Thoracic aorta (tissue), 2 donors: Measurements from ENCODE around the gene GYPC. TPM values are rescaled to one million over a fixed set of nuclear protein-coding genes. Genes with fewer than 3 reads are reported as not detected.

Experiments used
- ATAC-seq: fragments of 150-250 bp; one replicate; pipeline ENCODE4 v1.8.0; 2017; ENCODE audit warnings: low read depth; ENCODE audit not compliant: insufficient number of reproducible peaks, low FRiP score
- DNase-seq: peaks from one replicate; pipeline ENCODE4 v3.0.0-alpha.2; 2020; ENCODE audit warnings: low spot score
- H3K27ac ChIP-seq, 2 donors: fragments of 200-600 bp; sonication (generic); 1 replicate in 1 of 2; 2 replicates in 1 of 2; pipeline ENCODE4 v1.5.1; 2016; ENCODE audit warnings: mild to moderate bottlenecking in 2 of 2, moderate library complexity in 2 of 2
- H3K27me3 ChIP-seq: fragments of 200-600 bp; sonication (generic); replicated peaks from 2 replicates; pipeline ENCODE4 v1.6.0; 2016; ENCODE audit warnings: mild to moderate bottlenecking; ENCODE audit not compliant: insufficient read depth
- H3K36me3 ChIP-seq: fragments of 200-600 bp; sonication (generic); one replicate; pipeline ENCODE4 v1.5.1; 2016
- H3K4me1 ChIP-seq, 2 donors: fragments of 200-600 bp; sonication (generic); 1 replicate in 1 of 2; 2 replicates in 1 of 2; pipeline versions ENCODE4 v1.5.1 to v1.6.0; 2016; ENCODE audit warnings: low read depth in 2 of 2, mild to moderate bottlenecking in 1 of 2; ENCODE audit not compliant: control insufficient read depth in 1 of 2
- H3K4me3 ChIP-seq: fragments of 200-600 bp; sonication (generic); 2 replicates; pipeline ENCODE4 v1.5.1; 2016; ENCODE audit warnings: mild to moderate bottlenecking
- H3K9me3 ChIP-seq: fragments of 200-600 bp; sonication (generic); 2 replicates; pipeline ENCODE4 v1.5.1; 2016
- CTCF ChIP-seq: fragments of 200-600 bp; sonication (generic); IDR thresholded peaks from one replicate; pipeline ENCODE4 v1.5.1; 2019; ENCODE audit warnings: antibody characterized with exemption
- total RNA-seq, 2 donors: library from RNA; depleted of rRNA; stranded (reverse); fragments of >200 nt; gene quantifications; one replicate each; pipeline versions ENCODE4 v1.1.0 to v1.2.3, GENCODE V29; 2016

The GYPC gene
- total RNA-seq, 2 donors from 2014 or later = 123 to 185 TPM

GRCh38 chr2:126675637-126676036 lies 19.7 kb downstream of the GYPC start:
- Histone ChIP-seq H3K4me3 (no peak overlapping the region), H3K9me3 (peaks cover 7% of the 10 kb centered on the region), H3K36me3 (peaks cover 6% of the 10 kb centered on the region), H3K4me1 (peaks cover 0 to 3% of the 10 kb centered on the region in 2 donors), H3K27me3 (no peaks in the 10 kb centered on the region), H3K27ac (no peak overlapping the region)
- no peak for TF ChIP-seq CTCF
- no peak for DNase-seq
- no peak for ATAC-seq

- peaks cover 7% of the 10 kb centered on the region for H3K9me3 ChIP-seq
- DNase-seq = no peak
- ATAC-seq = no peak
- H3K27ac ChIP-seq = no peak overlapping the region
- no peak overlapping the region for H3K4me3 ChIP-seq
- TF ChIP-seq CTCF = no peak
- peaks cover 6% of the 10 kb centered on the region for H3K36me3 ChIP-seq
- no peaks in the 10 kb centered on the region for H3K27me3 ChIP-seq
- H3K4me1 ChIP-seq = no peaks in the 10 kb centered on the region
These were observed 20.5 kb downstream of the GYPC start for GRCh38 chr2:126676221-126677175.

- TF ChIP-seq CTCF = no peak
These were observed 21.2 kb downstream of the GYPC start for GRCh38 chr2:126677176-126677538.

GRCh38 chr2:126678269-126679065 lies 22.5 kb downstream of the GYPC start:
- Histone ChIP-seq H3K4me3 (no peak overlapping the region), H3K4me1 (no peaks in the 10 kb centered on the region), H3K36me3 (peaks cover 11% of the 10 kb centered on the region), H3K27ac (no peak overlapping the region), H3K27me3 (no peaks in the 10 kb centered on the region), H3K9me3 (peaks cover 7% of the 10 kb centered on the region)
- DNase-seq (no peak), ATAC-seq (no peak)
- TF ChIP-seq CTCF = no peak

More at GRCh38 chr2:126677176-126677538, 21.2 kb downstream of the GYPC start:
- Histone ChIP-seq H3K4me1 (no peaks in the 10 kb centered on the region), H3K36me3 (peaks cover 10% of the 10 kb centered on the region), H3K9me3 (peaks cover 7% of the 10 kb centered on the region), H3K4me3 (no peak overlapping the region), H3K27ac (no peak overlapping the region), H3K27me3 (no peaks in the 10 kb centered on the region)
- no peak for ATAC-seq
- no peak for DNase-seq

GRCh38 chr2:126679094-126679713 lies 23.2 kb downstream of the GYPC start:
- Histone ChIP-seq H3K36me3 (peaks cover 11% of the 10 kb centered on the region), H3K27ac (no peak overlapping the region), H3K4me3 (no peak overlapping the region), H3K4me1 (no peaks in the 10 kb centered on the region), H3K9me3 (peaks cover 7% of the 10 kb centered on the region), H3K27me3 (no peaks in the 10 kb centered on the region)
- ATAC-seq (no peak), DNase-seq (no peak)
- no peak for TF ChIP-seq CTCF
